Measurements from ENCODE around the gene MAPKAPK2. TPM values are rescaled to one million over a fixed set of nuclear protein-coding genes. Genes with fewer than 3 reads are reported as not detected.
"Not testable (repeated sequence)": the region's sequence is repeated elsewhere in the genome, so short reads cannot be mapped to it uniquely, and the experiment has no call there.

MAPKAPK2 gene
- total RNA-seq, 1 donor from 2014 or later = 98.5 TPM

DNA sequence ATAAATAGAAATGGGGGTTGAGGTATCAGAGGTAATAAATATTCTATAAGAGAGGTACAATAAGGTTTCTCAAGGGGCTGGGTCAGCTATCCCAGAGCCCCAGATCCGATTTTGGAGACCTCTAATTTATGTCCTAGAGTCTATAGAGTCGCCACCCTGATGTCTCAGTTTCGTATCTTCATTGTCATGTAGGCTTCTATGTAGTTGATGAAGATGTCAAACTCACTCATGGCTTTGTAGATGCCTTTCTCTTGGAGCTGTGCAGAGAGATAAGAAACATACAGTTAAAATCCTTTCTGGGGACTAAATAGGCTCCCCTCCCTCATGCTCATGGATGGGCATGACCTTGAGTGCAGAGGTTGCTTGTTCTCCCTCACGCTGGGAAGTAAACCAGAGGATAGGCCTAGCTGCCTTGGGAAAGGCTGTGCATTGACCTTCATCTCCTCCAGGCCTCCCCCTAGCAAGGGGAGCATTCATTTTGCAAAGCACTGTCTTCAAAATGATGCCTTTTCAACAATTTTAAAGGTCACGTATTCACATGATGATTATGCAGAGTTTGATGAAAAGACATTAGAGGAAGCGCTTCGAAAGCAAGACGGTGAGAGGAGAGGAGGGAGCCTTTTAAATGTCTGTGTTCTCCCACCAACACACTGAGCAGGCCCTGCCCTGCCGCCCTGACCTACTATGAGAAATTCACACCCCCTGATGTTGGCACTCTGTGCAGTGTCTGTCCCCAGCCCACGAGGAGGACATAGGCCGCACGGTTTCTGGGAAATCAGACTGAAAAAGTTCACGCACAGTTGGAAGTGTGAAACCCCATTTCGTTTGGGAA, 84.0 kb downstream of the MAPKAPK2 start:
- intact Hi-C loops (cut with micrococcal nuclease) = loop anchor here (1.0 kb wide), 5 partner anchors 16 to 154 kb away; no protein-coding TSS in a partner anchor

GRCh38 chr1:206769304-206769731, 84.6 kb downstream of the MAPKAPK2 start:
- intact Hi-C loops (cut with micrococcal nuclease) = loop anchor here (1.0 kb wide), 5 partner anchors 15 to 153 kb away; no protein-coding TSS in a partner anchor

GRCh38 chr1:206770531-206771337, 86.0 kb downstream of the MAPKAPK2 start, which contains the start of gene IL19:
Gene IL19 (plus strand): TSS chr1:206770773. CDS start chr1:206836663, 65,890 bp downstream.
- intact Hi-C loops (cut with micrococcal nuclease) = no loop called here

GRCh38 chr1:206771338-206771692, 86.6 kb downstream of the MAPKAPK2 start:
- intact Hi-C loops (cut with micrococcal nuclease) = no loop called here

- intact Hi-C loops (cut with micrococcal nuclease) = no loop called here
Observed at GRCh38 chr1:206772243-206772937, 87.7 kb downstream of the MAPKAPK2 start, which contains the start of gene IL10. Gene IL10 (minus strand): TSS chr1:206772494. CDS start chr1:206772435, 59 bp downstream.

- intact Hi-C loops (cut with micrococcal nuclease) = no loop called here
Observed at GRCh38 chr1:206774093-206774492, 89.4 kb downstream of the MAPKAPK2 start.

GRCh38 chr1:206776229-206776628, 91.5 kb downstream of the MAPKAPK2 start:
- intact Hi-C loops (cut with micrococcal nuclease) = no loop called here

DNA sequence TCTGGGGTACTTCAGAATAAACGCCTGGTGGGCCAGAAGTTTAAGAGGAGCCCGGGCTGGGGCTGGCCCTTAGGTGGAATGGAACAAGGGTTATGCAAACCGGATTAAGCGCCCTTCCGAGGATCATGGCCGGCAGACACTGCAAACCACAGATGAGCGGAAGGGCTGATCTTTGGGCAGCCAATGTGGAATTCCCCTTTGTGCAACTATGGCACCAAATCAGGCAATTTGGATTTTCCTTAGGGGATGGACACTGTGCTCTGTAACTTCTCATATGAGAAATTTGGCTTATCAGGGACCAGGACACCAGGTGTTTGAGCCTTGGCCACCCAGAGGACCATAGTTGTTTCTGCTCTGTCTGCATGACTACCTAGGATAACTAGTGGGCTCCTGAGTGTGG, 93.3 kb downstream of the MAPKAPK2 start:
- intact Hi-C loops (cut with micrococcal nuclease) = no loop called here

DNA sequence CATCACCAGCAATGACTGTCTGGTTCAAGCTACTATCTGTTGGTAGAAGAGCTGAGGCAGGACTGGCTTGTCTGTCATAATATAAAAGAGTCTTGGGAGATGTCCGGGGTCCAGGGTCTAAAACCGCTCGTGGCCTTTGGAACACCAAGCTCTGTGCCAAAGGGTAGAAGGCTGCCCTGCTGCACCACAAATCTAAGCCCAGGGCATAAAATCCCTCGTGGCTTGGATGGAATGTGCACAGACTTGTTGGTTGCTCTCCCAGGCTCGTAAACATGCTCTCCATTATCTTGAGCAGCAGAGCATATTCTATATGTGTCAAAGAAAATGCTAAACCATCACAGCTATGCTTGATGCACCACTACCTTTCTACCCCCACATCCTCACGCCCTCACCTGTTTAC, 94.2 kb downstream of the MAPKAPK2 start:
- intact Hi-C loops (cut with micrococcal nuclease) = not testable (repeated sequence)

- intact Hi-C loops (cut with micrococcal nuclease) = loop anchor here (5.0 kb wide), 1 partner anchor 558 kb away; no protein-coding TSS in a partner anchor
Observed at GRCh38 chr1:206779638-206780037, 94.9 kb downstream of the MAPKAPK2 start.

DNA sequence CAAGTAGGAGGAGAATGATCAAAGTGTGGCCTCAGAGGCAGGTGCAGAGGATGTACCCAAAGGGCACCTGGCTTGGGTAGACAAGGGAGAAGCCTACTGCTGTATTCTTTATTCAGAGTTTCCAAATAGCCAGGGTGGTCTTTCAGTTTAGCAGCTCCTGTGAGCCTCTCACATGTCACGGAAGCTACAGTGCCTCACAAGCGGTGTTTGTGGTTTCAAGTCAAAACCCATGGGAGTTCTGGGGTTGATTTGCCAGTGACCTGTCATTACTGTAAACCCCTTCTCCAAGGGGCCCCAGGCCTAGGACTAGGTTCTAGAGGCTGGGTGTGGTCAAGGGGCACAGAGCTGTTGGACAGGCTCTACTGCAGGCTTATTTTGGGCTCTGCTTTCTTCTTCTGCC, 97.7 kb downstream of the MAPKAPK2 start:
- intact Hi-C loops (cut with micrococcal nuclease) = loop anchor here (5.0 kb wide), 1 partner anchor 555 kb away; no protein-coding TSS in a partner anchor

GRCh38 chr1:206783506-206783905, 98.8 kb downstream of the MAPKAPK2 start:
- intact Hi-C loops (cut with micrococcal nuclease) = loop anchor here (5.0 kb wide), 1 partner anchor 554 kb away; no protein-coding TSS in a partner anchor

Other genes with a start within 250 kb of the MAPKAPK2 start
- gene IKBKE, start 214.4 kb upstream of the MAPKAPK2 start, total RNA-seq = 228 and 229 TPM in 2 replicates
- 248 and 252 TPM in 2 replicates for gene RASSF5, start 177.4 kb upstream of the MAPKAPK2 start, total RNA-seq
- gene EIF2D, start 72.4 kb upstream of the MAPKAPK2 start, total RNA-seq = 49.3 and 49.5 TPM in 2 replicates
- 11.2 and 13.6 TPM in 2 replicates for gene DYRK3, start 49.4 kb upstream of the MAPKAPK2 start, total RNA-seq
- not detected in 2 replicates for gene IL19, start 85.9 kb downstream of the MAPKAPK2 start, total RNA-seq
- gene IL10, start 87.6 kb downstream of the MAPKAPK2 start, total RNA-seq = 1.5 and 1.7 TPM in 2 replicates
- gene IL20, start 180.7 kb downstream of the MAPKAPK2 start, total RNA-seq = not detected in 2 replicates
- 0.25 and 0.39 TPM in 2 replicates for gene IL24, start 212.5 kb downstream of the MAPKAPK2 start, total RNA-seq
- 65.7 and 70.9 TPM in 2 replicates for gene FCMR, start 237.0 kb downstream of the MAPKAPK2 start, total RNA-seq